HFFc6 (cell line): ENCODE measurements around the gene PADI2. TPM values are rescaled to one million over a fixed set of nuclear protein-coding genes. Genes with fewer than 3 reads are reported as not detected.

Experiments
- DNase-seq: peaks from one replicate; pipeline ENCODE4 v3.0.0-alpha.2; 2018
- H3K27ac Mint-ChIP-seq: 2 replicates; pipeline ENCODE4 v1.8.0; 2020; ENCODE audit warnings: mild to moderate bottlenecking, mixed read lengths
- H3K27me3 Mint-ChIP-seq: 2 replicates; pipeline ENCODE4 v1.8.0; 2021; ENCODE audit warnings: mild to moderate bottlenecking, moderate library complexity, mixed read lengths; ENCODE audit not compliant: insufficient read depth
- H3K36me3 Mint-ChIP-seq: 2 replicates; pipeline ENCODE4 v1.8.0; 2021; ENCODE audit warnings: low read depth, mixed read lengths
- H3K4me1 Mint-ChIP-seq: 2 replicates; pipeline ENCODE4 v1.8.0; 2020; ENCODE audit warnings: low read depth, mixed read lengths
- H3K4me3 Mint-ChIP-seq: 2 replicates; pipeline ENCODE4 v1.8.0; 2020; ENCODE audit warnings: mild to moderate bottlenecking, moderate library complexity, mixed read lengths
- H3K9me3 Mint-ChIP-seq: 2 replicates; pipeline ENCODE4 v1.8.0; 2020; ENCODE audit warnings: mild to moderate bottlenecking, mixed read lengths
- total RNA-seq, 6 experiments: library from RNA; stranded (reverse); fragmentation: NEBNext Ultra II Directional; extraction: Animal tissue kit (Norgen Biotek cat#: 25700); gene quantifications; 2 replicates in 1 of 6; 3 replicates in 5 of 6; pipeline ENCODE4 v1.2.3, GENCODE V29; 2021
- TF ChIP-seq, protein P1 (sequence below): fragments of 200-600 bp; sonication (generic); IDR thresholded peaks from 2 replicates; pipeline ENCODE4 v1.5.0; 2021; ENCODE audit warnings: antibody characterized with exemption, mild to moderate bottlenecking

Gene PADI2
- total RNA-seq, 6 experiments from 2014 or later, result 0.05 to 0.33 (median 0.13) TPM; not detected in 2

DNA sequence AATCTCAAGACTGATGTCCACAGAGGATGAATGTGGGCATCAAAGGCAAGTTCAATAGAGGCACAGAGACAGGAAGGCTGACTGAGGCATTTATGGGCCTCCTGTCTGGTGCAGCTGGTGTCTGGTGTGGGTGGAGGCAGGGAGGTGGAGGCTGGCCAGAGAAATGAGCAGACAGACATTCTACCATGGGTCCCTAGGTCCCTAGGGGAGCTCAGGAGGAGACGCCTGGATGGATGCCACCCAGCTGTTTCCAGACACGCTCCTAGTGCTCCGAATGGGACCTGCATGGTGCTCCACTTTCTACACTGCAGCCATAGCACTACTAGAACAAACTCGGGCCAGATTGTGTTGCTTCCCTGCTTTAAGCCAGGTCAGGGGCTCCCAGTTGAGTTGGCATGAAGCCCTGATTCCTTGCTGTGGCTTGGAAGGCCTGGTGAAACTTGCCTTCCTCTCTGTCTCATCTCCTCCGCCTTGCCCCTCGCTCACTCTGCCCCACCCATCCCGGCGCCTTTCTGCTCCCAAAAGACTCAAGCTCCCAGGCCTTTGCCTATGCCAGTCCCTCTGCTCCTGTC is 25.3 kb downstream of the PADI2 start:
- TF ChIP-seq, protein P1, sequence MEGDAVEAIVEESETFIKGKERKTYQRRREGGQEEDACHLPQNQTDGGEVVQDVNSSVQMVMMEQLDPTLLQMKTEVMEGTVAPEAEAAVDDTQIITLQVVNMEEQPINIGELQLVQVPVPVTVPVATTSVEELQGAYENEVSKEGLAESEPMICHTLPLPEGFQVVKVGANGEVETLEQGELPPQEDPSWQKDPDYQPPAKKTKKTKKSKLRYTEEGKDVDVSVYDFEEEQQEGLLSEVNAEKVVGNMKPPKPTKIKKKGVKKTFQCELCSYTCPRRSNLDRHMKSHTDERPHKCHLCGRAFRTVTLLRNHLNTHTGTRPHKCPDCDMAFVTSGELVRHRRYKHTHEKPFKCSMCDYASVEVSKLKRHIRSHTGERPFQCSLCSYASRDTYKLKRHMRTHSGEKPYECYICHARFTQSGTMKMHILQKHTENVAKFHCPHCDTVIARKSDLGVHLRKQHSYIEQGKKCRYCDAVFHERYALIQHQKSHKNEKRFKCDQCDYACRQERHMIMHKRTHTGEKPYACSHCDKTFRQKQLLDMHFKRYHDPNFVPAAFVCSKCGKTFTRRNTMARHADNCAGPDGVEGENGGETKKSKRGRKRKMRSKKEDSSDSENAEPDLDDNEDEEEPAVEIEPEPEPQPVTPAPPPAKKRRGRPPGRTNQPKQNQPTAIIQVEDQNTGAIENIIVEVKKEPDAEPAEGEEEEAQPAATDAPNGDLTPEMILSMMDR, result no peak
- peaks cover 34% of the 10 kb centered on the region for H3K27me3 Mint-ChIP-seq
- no peak overlapping the region for H3K4me3 Mint-ChIP-seq
- H3K27ac Mint-ChIP-seq, result no peak overlapping the region
- peaks cover 8% of the 10 kb centered on the region for H3K9me3 Mint-ChIP-seq
- H3K4me1 Mint-ChIP-seq, result peaks cover 15% of the 10 kb centered on the region
- no peak for DNase-seq
- no peaks in the 10 kb centered on the region for H3K36me3 Mint-ChIP-seq

DNA sequence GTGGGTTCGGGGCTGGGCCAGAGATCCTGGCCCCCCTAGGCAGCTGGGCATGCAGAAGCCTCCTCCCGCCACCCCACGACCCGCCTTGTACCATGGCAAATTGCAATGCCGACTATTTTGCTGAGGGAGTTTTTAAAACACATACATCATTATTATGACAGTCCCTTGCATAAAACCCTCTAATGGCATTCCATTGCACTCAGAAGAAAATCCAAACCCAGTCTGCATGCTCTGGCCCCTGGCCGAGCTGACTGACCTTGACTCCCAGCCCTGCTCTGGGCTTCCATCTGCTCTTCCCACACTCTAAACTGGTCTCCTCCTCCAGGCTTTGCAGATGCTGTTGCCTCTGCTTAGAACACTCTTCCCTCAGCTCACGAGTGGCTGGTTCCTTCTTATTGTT is 28.0 kb downstream of the PADI2 start:
- DNase-seq, result no peak
- Mint-ChIP-seq H3K4me3 (no peak overlapping the region), H3K27me3 (peaks cover 27% of the 10 kb centered on the region), H3K27ac (no peak overlapping the region), H3K4me1 (peaks cover 15% of the 10 kb centered on the region), H3K36me3 (no peaks in the 10 kb centered on the region), H3K9me3 (peaks cover 8% of the 10 kb centered on the region)
- TF ChIP-seq, protein P1, result no peak

DNA sequence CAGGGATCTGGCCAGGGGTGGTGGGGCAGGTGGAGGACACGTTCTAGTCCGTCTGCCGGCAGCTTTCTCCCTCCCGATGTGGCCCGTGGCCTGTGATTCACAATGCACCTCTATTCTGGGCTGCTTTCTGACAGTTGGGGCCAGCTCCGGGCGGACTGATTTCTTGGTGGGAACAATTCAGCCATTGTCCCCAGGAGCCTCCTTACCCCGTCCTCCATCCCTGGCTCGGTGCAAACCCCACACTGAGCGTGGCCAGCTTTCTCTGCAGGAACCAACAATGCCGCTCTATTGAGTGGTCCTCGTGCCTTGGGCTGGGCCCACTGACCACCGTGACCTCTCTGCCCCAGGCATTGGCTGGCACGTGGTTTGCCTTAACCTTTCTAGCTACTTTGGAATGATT is 29.7 kb downstream of the PADI2 start:
- Mint-ChIP-seq H3K27me3 (peaks cover 25% of the 10 kb centered on the region), H3K36me3 (no peaks in the 10 kb centered on the region), H3K4me3 (no peak overlapping the region), H3K27ac (no peak overlapping the region), H3K9me3 (peaks cover 8% of the 10 kb centered on the region), H3K4me1 (peaks cover 15% of the 10 kb centered on the region)
- TF ChIP-seq, protein P1, result no peak
- no peak for DNase-seq

DNA sequence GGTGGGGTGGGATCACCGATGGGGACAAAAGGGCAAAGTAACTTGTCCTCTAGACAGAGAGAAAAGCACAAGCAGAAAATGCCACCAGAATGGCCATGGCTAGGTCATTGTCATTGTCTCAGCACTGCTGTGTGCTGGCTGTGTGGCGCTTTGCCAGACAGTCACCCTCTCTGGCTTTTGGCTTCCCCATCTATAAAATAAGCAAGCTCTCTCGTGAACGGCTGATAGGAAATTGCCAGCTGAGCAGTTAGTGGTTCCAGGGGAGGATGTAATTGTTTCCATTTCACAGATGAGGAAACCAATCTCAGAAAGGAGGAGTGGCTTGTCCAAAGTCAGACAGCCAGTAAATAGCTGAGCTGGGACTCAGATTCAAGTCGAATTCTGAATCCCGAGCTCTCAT is 32.5 kb downstream of the PADI2 start:
- TF ChIP-seq, protein P1, result no peak
- peaks cover 12% of the 10 kb centered on the region; the same call in 1 of the 2 replicates for H3K4me1 Mint-ChIP-seq
- H3K9me3 Mint-ChIP-seq, result no peaks in the 10 kb centered on the region
- no peaks in the 10 kb centered on the region for H3K36me3 Mint-ChIP-seq
- H3K27ac Mint-ChIP-seq, result no peak overlapping the region
- H3K27me3 Mint-ChIP-seq, result peaks cover 35% of the 10 kb centered on the region
- DNase-seq, result no peak
- H3K4me3 Mint-ChIP-seq, result no peak overlapping the region

DNA sequence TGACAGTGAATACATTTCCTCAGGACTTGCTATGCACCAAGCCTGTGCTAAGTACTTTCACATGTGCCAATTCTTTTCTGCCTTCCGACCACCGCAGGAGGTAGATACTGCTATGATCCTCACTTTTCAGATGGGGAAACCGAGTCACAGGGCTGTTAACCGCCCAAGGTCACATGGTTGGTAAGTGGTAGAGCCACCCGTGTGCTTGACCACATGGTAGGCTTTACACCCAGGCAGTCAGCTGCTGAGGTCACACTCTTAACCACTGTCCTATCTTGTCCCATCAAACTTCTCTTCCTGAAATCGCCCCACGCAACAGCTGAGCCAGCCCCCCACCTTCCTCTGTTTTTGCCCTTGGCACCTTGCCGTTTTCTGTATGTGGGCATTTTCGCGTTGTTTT is 34.5 kb downstream of the PADI2 start:
- H3K27ac Mint-ChIP-seq, result no peak overlapping the region
- H3K27me3 Mint-ChIP-seq, result peaks cover 31% of the 10 kb centered on the region
- H3K36me3 Mint-ChIP-seq, result no peaks in the 10 kb centered on the region
- TF ChIP-seq, protein P1, result no peak
- no peaks in the 10 kb centered on the region for H3K9me3 Mint-ChIP-seq
- H3K4me3 Mint-ChIP-seq, result no peak overlapping the region
- no peak for DNase-seq
- peaks cover 6% of the 10 kb centered on the region; the same call in 1 of the 2 replicates for H3K4me1 Mint-ChIP-seq
